ENCODE measurements around the gene CFAP100. TPM values are rescaled to one million over a fixed set of nuclear protein-coding genes. Genes with fewer than 3 reads are reported as not detected.

The CFAP100 gene
- total RNA-seq, 1 donor from 2014 or later: not detected

- no peak overlapping the region for H3K27ac Mint-ChIP-seq (ENCODE audit: unreplicated experiment)
Observed at GRCh38 chr3:126375835-126376331, 18.8 kb upstream of the CFAP100 start.

GRCh38 chr3:126376444-126376843 lies 18.3 kb upstream of the CFAP100 start:
- Mint-ChIP-seq H3K4me1 (ENCODE audit: unreplicated experiment) (no peaks in the 10 kb centered on the region), H3K27ac (ENCODE audit: unreplicated experiment) (no peak overlapping the region), H3K4me3 (ENCODE audit: unreplicated experiment) (no peak overlapping the region), H3K36me3 (ENCODE audit: low read depth, unreplicated experiment) (no peaks in the 10 kb centered on the region), H3K27me3 (ENCODE audit: unreplicated experiment) (peaks cover 12% of the 10 kb centered on the region), H3K9me3 (ENCODE audit: unreplicated experiment) (no peaks in the 10 kb centered on the region)
- no peak for TF ChIP-seq CTCF (IDR thresholded peaks at IDR 0.05; ENCODE audit: unreplicated experiment)
- no peak for DNase-seq (ENCODE audit: low spot score)

More at GRCh38 chr3:126375835-126376331, 18.8 kb upstream of the CFAP100 start:
- no peaks in the 10 kb centered on the region for H3K9me3 Mint-ChIP-seq (ENCODE audit: unreplicated experiment)
- no peak overlapping the region for H3K4me3 Mint-ChIP-seq (ENCODE audit: unreplicated experiment)
- H3K4me1 Mint-ChIP-seq (ENCODE audit: unreplicated experiment): no peaks in the 10 kb centered on the region
- H3K27me3 Mint-ChIP-seq (ENCODE audit: unreplicated experiment): peaks cover 12% of the 10 kb centered on the region
- TF ChIP-seq CTCF (IDR thresholded peaks at IDR 0.05; ENCODE audit: unreplicated experiment): no peak
- H3K36me3 Mint-ChIP-seq (ENCODE audit: low read depth, unreplicated experiment): no peaks in the 10 kb centered on the region
- no peak for DNase-seq (ENCODE audit: low spot score)

GRCh38 chr3:126377211-126377610 lies 17.5 kb upstream of the CFAP100 start:
- no peak overlapping the region for H3K4me3 Mint-ChIP-seq (ENCODE audit: unreplicated experiment)
- H3K27me3 Mint-ChIP-seq (ENCODE audit: unreplicated experiment): peaks cover 12% of the 10 kb centered on the region
- no peaks in the 10 kb centered on the region for H3K36me3 Mint-ChIP-seq (ENCODE audit: low read depth, unreplicated experiment)
- DNase-seq (ENCODE audit: low spot score): no peak
- no peaks in the 10 kb centered on the region for H3K9me3 Mint-ChIP-seq (ENCODE audit: unreplicated experiment)
- TF ChIP-seq CTCF (IDR thresholded peaks at IDR 0.05; ENCODE audit: unreplicated experiment): no peak
- no peak overlapping the region for H3K27ac Mint-ChIP-seq (ENCODE audit: unreplicated experiment)
- H3K4me1 Mint-ChIP-seq (ENCODE audit: unreplicated experiment): no peaks in the 10 kb centered on the region

- H3K27ac Mint-ChIP-seq (ENCODE audit: unreplicated experiment): no peak overlapping the region
Observed at GRCh38 chr3:126378341-126378751, 16.4 kb upstream of the CFAP100 start.

More at GRCh38 chr3:126378341-126378751, 16.4 kb upstream of the CFAP100 start:
- no peak for DNase-seq (ENCODE audit: low spot score)
- Mint-ChIP-seq H3K4me3 (ENCODE audit: unreplicated experiment) (no peak overlapping the region), H3K4me1 (ENCODE audit: unreplicated experiment) (no peaks in the 10 kb centered on the region), H3K36me3 (ENCODE audit: low read depth, unreplicated experiment) (no peaks in the 10 kb centered on the region), H3K9me3 (ENCODE audit: unreplicated experiment) (no peaks in the 10 kb centered on the region), H3K27me3 (ENCODE audit: unreplicated experiment) (peaks cover 10% of the 10 kb centered on the region)
- no peak for TF ChIP-seq CTCF (IDR thresholded peaks at IDR 0.05; ENCODE audit: unreplicated experiment)

All from endothelial cell (in vitro differentiated cells).